A549 (cell line): ENCODE data around the gene BTLA.

Source experiments
- CEBPB ChIP-seq, 2 experiments: fragments of >200 bp in 1 of 2; sonication (Bioruptor Twin) in 1 of 2; formaldehyde crosslinking in 1 of 2; IDR thresholded peaks; 2 replicates each; pipeline ENCODE4 v1.6.1; 2012 to 2016
- CTCF ChIP-seq: fragments of >200 bp; sonication (Bioruptor Twin); formaldehyde crosslinking; IDR thresholded peaks from 3 replicates; pipeline ENCODE4 v1.5.1; 2016
- GATA3 ChIP-seq: IDR thresholded peaks from 2 replicates; pipeline ENCODE4 v1.6.1; 2012; ENCODE audit warnings: borderline replicate concordance
- HDAC2 ChIP-seq: fragments of 200-600 bp; sonication (generic); IDR thresholded peaks from 2 replicates; pipeline ENCODE4 v1.6.1; 2016
- JUNB ChIP-seq: fragments of >200 bp; sonication (Bioruptor Twin); formaldehyde crosslinking; IDR thresholded peaks from 2 replicates; pipeline ENCODE4 v1.6.1; 2016
- POLR2A ChIP-seq: IDR thresholded peaks from 2 replicates; pipeline ENCODE4 v1.6.1; 2012; ENCODE audit warnings: mild to moderate bottlenecking, low read length
- REST ChIP-seq: fragments of 200-600 bp; sonication (generic); IDR thresholded peaks from 2 replicates; pipeline ENCODE4 v1.6.1; 2016; ENCODE audit warnings: antibody characterized with exemption, mild to moderate bottlenecking, moderate library complexity
- SREBF2 ChIP-seq: fragments of 450-650 bp; IDR thresholded peaks from 2 replicates; pipeline ENCODE4 v1.6.1; 2014; ENCODE audit warnings: mild to moderate bottlenecking, moderate library complexity
- TFCP2L1 ChIP-seq: fragments of 250-450 bp; sonication (Bioruptor Pico); IDR thresholded peaks from 2 replicates; pipeline ENCODE4 v1.5.0; 2021; ENCODE audit warnings: mild to moderate bottlenecking

- no peak for TF ChIP-seq SREBF2
- TF ChIP-seq CTCF = no peak
- TF ChIP-seq GATA3 = no peak
- no peak for TF ChIP-seq JUNB
- no peak for TF ChIP-seq POLR2A
- no peak for TF ChIP-seq HDAC2
- no peak for TF ChIP-seq REST
- TF ChIP-seq TFCP2L1 (CRISPR knock-in tag) = no peak
- no peak for TF ChIP-seq CEBPB (IDR thresholded peaks at IDR 0.05)
Measured at GRCh38 chr3:112498914-112499711, at the start of gene BTLA.
